Measurements from ENCODE around the gene BBIP1.
A peak's percentile ranks its signal among the peaks of the same experiment; 100 is the strongest.
"Not testable (repeated sequence)": the region's sequence is repeated elsewhere in the genome, so short reads cannot be mapped to it uniquely, and the experiment has no call there.

BBIP1 gene

DNA sequence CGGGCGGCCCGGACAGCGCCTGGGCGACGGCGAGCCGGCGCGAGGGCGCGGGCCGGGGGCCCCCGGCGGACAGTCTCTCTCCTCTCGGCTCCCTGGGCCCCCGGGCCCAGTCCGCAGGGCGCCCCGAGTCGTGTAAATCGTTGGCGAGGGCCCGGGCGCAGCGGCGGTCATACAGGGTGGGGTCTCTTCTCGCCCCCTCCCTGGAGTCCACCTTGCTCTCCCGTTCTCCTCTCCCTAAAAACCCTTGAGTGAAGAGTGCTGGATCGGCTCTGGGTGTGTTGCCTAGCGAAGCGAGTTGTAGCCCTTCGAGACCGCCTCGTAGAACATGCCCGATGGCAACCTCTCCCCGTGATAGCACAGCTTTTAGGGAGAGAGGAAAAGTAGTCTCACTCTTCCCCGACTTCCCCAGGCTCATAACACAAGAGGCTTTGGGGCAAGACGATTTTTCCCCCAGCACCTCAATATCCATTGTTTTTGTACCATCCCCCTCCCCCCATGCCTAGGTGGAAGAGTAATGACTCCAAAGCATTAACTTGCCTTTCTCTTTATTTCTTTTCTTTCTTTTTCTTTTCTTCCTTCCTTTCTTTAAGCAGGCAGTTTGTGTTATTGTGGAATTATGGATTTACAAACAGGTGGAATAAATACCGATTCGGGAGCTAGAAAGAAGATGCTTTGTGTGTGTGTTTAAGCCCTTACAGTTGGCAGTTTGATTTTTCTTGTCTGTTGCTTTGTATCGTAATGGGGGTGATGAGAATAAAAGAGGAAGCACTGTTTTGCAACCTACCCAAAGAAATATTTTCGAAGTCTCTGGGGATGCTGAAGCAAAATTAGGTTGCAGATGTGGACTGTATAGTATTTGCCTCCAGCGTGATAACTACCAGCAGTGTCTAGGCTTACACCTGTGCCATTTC lies 1.2 kb upstream of the BBIP1 start:
- DNase-seq (ENCODE audit: low read depth), result peak; percentile 31

DNA sequence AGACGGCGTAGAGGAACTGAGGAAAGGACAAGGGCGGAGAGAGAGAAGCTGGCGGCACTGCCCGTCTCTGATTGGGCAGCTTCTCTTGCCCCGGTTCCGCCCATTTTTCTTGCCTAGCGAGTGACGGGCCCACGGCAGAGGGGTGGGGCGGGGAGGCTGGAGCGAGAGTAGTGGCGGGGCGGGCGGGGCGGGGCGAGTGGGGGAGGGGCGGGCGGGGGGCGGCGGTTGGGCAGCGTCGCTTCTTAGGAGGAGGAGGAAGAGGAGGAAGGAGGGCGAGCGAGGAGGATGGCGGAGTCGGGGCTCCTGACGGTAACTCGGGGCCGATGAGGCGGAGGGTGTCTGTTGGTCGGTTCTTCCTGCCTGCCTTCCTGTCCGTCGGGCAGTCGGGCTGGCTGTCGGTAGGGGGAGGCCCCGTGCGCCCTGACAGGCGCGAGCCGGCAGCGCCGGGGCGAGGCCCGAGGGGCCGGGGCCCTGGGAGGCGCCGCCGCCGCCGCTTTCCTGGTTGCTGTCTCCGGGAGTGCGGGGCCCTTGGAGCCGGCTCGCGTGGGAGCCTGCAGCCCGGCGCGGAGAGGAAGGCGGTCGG lies 460 bp upstream of the BBIP1 start, which contains the start of gene SHOC2:
Gene SHOC2 (plus strand): TSS at position 256 of the 583 bp plus-strand sequence. CDS start 44,755 bp downstream, outside the sequence.
- no peak for DNase-seq (ENCODE audit: low read depth)

DNA sequence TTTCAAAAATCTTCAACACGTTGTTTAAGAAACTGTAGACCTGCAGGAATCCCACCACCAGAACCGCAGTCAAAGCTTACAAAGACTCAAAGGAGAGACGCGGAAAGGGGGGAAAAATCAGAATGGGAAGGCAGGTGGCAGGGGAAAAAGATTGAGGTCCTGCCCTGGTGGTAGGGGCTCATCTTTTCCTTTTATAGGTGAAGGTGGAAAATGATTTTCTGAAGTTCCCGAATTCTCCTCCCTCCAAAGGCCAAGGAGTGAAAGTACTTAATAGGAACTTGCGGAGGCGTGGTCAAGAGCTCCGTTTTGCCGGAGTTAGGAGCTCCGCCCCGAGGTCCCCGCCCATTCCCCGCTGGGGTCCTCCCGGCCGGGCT lies 724 bp downstream of the BBIP1 start:
- DNase-seq (ENCODE audit: low read depth), result peak; percentile 94

DNA sequence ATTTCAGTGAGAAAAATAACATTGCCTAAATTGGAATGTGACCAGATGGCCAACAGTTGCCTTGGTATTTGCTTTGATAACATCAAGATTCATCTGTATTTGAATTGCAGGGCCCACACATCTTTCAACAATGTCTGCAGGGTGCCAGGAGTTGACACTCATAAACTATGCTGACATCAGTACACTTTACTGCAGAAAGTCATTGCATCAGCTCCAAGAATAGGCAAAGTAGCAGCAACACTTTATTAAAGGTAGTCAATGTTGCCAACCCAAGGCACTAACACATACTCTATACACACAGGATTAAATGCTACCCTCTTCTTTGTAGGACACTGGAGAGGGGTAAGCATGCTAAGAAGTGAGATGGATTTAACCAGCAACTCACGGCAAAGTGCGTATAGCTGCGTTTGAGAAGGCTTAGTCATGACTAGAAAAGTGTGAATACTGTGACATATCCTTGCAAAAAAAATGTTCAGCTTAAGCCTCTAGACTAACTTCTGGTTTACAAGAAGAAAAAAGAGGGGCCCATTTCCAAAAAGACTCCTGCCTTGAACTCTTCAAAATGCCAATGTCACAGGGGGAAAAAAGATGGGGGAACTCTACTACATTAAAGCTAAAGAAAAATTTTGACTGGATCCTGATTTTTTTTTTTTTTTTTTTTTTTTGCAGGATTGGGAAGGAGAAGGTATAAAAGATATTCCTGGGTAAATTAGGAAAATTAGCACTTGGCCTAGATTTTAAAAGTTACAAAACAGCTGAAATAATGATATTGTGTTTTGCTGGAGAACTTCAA lies 2.2 kb downstream of the BBIP1 start:
- DNase-seq (ENCODE audit: low read depth), result peak; percentile 72

DNA sequence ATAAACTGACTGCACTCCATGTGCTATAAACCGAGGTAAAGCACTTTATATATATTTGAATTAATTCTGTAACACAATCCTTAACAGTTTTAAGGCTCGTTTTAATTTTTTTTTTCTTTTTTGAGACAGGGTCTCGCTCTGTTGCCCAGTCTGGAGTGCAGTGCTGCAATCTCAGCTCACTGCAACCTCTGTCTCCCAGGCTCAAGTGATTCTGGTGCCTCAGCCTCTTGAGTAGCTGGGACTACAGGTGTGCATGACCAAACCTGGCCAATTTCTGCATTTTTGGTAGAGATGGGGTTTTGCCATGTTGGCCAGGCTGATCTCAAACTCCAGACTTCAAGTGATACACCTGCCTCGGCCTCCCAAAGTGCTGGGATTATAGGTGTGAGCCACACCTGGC lies 3.4 kb downstream of the BBIP1 start:
- not testable (repeated sequence) for DNase-seq (ENCODE audit: low read depth)

DNA sequence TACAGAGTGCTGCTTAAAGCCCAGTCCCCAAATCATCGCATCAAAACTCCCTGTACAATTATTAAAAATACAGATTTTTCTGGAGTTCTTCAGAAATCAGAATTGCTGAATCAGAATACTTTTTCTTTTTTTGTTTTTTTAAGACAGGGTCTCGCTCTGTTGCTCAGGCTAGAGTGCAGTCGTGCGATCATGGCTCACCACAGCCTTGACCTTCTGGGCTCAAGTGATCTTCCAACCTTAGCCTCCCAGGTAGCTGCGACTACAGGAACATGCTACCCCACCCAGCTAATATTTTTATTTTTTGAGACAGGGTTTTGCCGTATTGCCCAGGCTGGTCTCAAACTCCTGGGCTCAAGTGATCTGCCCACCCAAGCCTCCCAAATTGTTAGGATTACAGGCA lies 3.9 kb downstream of the BBIP1 start:
- no peak for DNase-seq (ENCODE audit: low read depth)

DNA sequence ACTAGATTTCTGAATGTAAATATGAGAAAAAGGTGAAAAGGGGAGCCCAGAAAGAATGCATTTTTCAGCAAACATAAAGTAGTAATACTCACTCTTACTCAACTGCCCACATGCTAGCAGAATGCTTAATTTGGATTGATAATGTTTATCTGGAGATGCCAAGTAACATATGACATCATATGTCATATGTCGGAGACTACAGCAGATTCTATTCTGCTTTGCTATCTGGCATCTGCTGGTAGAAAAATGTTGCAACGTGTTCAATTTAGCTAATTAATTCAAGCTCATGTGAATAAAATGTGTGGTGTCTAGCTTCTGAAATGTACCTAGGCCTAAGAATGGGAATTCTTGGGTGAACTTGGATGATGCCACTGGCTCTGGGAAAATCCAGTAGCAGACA lies 4.5 kb downstream of the BBIP1 start:
- DNase-seq (ENCODE audit: low read depth), result no peak

DNA sequence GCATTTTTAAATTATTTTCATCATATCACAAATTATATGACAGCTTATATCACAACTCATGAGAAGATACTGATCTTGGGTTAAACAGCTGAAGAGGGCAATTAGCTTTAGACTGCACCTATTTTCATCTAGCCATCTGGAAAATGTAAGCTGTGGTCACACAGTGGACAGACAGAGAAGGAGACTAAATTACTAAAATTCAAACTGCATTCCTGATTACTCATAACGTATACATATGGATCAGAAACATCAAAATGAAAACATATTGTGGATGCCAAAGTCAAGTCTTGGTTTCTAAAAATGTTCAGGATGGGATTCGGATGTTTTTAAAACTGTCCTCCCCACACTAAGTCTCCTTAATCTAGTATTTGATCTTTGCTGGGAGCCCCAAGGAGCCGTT lies 6.6 kb downstream of the BBIP1 start:
- DNase-seq (ENCODE audit: low read depth), result peak; percentile 33

DNA sequence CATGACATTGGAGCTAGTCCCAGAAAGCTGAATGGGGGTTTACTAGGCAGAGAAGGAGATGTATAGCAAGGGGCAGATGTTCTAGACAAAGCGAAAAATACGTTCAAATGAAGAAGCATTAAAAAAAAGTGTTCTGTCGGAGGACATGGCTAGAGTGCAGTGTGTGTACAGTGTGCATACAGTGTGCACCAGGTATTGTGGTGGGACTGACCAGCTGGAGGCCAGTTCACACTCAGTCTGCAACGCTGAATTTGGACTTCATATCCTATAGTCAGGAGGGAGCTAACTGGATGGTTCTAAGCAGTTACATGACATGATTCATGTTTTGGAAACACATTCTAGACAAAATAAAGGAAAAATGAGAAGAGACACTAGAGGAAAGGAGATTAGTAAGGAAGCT lies 8.8 kb downstream of the BBIP1 start:
- no peak for DNase-seq (ENCODE audit: low read depth)

DNA sequence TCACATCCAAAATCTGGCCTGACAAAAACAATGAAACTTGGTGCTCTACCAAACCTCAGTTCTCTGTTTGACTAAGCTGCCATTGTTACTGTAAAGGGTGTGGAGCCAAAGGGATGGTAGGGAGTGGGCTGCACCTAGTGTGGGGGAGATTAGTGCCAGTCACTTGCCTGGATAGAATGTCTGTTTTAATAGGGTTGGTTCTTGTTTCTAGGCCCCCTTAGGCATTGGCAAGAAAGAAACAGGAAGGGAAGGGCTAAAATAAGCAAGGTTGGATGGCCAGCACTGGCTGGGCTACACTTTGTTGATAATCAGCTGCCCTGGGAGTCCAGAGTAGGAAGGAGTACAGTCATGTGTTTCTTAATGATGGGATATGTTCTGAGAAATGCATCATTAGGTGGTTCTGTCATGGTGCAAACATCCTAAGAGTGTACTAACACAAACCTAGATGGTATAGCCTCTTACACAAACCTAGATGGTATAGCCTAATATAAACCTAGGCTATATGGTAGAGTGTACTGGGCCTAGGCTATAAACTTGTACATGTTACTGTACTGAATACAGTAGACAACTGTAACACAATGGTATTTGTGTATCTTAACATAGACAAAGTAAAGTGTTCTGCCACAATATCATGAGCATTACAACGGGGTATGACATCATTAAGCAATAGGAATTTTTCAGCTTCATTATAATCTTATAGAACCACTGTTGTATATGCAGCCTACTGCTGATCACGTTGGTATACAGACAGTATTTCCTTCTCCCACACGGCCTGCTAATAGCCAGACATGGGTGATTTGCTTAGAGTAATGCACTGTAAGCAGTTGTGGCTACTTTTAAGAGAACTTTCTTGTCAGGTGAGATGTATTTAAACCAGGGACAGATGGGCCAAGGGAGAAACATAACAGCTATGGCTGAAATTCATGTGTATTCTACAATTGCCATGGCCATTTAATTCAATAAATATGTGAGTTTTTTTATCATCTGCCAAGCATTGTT lies 15.4 kb downstream of the BBIP1 start:
- peak; percentile 38 for DNase-seq (ENCODE audit: low read depth)

DNA sequence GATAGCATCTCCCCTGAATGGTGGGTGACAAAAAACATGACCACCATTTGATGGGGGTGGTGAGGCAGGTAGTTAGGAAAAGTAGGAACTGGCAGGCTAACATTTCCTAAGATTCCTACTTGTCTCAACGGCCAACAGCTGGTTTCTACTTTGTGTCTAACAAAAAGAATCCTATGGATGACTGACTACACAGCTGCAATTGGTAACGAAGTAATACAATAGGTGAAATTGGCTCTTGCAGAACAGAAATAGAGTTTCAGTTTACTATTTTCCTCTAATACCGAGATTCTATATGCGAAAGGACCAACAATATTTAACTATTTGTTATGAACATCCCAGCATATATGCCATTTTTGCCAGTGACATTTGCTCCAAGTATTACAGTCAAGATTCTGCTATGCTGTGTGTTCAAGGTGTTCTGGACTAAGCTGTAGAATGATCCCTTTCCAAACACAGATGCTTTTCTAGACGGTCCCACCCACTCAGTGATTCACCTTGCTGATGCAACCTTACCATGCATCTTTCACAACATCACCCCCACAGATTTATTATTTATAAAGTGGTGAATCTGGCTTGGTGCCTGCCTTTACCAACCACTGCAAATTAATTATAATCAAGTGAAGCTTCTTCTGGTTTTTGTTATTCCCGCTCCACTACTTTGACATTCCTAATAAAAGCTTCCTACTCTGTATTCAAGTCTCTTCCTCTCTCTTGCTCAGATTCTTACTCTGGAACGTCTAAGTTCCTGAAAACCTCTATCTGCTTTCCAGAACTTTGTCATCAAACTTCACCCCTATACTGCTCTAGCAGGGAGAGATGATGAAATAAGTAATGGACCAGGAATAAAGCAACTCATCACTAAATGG lies 16.8 kb downstream of the BBIP1 start:
- peak; percentile 93 for DNase-seq (ENCODE audit: low read depth)

DNA sequence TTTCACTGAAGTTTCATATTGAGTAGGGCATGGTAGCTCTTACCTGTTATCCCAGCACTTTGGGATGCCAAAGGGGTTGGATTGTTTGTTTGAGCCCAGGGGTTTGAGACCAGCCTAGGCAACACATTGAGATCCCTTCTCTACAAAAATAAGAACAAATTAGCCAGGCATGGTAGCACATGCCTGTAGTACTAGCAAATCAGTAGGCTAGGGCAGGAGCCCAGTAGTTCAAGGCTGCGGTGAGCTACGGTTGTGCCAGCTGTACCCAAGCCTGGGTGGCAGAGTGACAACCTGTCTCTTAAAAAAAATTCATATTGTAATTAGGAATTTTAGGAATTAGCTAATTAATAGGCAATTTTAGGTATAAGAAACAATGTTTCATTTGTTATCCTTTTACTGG lies 18.0 kb downstream of the BBIP1 start:
- no peak for DNase-seq (ENCODE audit: low read depth)

DNA sequence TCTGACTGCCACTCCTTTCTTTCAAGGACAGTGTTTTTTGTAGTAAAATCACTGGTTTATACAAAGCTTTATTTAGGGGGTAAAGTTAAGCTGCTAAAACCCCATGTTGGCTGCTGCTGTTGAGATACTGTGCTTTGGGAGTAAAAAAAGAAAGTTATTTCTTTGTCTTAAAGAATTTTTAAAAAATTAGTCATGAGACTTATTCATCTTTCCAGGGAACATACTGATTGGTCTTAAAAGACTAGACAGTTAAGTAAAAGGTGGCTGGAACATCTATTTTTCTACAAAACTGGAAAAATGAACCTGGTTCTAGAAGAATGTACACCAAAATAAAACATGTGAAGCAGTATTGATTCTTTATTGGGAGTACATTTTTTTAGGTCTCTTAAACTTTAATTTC lies 20.6 kb downstream of the BBIP1 start:
- peak; percentile 12 for DNase-seq (ENCODE audit: low read depth)

DNA sequence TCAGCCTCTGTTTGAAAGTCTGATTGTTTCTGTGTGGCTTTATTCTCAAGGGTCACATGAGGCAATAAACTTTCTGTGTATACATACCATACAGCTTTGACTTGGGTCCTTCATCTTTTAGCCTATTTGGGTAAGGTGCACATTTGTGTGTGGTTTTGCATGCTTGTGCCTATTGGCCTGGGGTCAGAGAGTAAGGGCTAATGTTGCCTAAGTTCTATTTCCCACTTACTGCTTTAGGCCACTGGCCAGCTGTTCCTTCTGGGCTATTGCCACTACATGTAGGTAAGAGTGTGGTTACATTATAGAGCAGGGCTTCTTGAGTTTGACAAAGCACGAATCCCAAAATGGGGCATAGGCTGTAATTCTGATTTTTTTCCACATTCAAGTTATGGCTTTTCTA lies 21.8 kb downstream of the BBIP1 start:
- DNase-seq (ENCODE audit: low read depth), result no peak

DNA sequence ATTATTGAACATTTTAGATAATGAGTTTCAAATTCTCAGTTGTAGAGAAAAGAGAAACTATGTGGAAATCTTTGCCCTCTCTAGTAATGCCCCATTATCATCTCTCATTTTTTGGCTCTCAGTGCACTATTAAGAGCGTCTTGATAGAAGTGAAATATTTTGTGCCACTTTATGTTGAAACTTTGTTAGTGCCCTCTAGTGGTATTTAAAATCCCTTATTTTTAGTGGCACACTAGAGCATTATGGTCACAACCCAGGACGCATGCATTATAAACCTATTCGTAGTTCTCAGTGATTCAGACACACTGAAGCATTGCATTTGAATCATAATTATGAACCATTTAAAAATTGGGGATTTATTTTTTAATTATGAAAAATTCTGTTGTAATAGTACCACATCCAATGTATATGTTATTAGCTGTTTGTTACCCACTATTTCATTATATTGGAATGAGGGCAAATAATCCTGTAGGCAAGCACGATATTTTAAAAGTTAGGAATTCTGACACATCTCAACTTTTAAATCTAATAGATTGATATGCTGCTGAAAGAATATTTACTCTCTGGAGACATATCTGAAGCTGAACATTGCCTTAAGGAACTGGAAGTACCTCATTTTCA lies 25.3 kb downstream of the BBIP1 start:
- peak; percentile 47 for DNase-seq (ENCODE audit: low read depth)

DNA sequence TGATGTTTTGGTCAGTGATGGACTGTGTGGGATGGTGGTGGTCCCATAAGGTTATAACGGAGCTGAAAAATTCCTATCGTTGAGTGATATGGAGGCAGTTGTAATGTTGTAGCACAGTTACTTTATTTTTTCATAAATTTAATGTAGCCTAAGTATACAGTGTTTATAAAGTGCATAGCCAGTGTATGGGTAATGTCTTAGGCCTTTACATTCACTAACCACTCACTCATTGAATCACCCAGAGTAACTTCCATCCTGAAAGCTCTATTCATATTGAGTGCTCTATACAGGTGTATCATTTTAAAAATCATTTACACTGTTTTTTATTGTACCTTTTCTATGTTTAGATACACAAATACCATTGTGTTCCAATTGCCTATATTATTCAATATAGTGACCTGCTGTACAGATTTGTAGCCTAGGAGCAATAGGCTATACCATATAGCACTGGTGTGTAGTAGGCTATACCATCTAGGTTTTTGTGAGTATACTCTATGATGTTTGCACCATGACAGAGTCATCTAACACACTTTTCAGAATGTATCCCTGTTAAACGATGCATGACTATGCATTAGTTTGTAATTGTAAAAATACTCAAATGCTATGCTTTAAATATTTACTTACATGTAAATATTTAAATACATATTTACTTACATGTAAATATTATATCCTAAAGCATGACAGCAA lies 26.2 kb downstream of the BBIP1 start:
- DNase-seq (ENCODE audit: low read depth), result no peak

DNA sequence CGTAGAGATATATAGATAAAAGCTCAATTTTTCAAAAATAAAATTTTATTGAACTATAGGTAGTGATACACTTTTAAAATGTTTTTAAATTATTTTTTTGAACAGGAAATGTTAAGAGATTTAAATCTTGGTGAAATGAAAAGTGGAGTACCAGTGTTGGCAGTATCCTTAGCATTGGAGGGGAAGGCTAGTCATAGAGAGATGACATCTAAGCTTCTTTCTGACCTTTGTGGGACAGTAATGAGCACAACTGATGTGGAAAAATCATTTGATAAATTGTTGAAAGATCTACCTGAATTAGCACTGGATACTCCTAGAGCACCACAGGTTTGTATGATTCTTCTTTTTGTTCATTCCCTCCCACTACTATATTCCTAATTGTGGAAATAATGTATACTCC lies 31.4 kb downstream of the BBIP1 start:
- no peak for DNase-seq (ENCODE audit: low read depth)

DNA sequence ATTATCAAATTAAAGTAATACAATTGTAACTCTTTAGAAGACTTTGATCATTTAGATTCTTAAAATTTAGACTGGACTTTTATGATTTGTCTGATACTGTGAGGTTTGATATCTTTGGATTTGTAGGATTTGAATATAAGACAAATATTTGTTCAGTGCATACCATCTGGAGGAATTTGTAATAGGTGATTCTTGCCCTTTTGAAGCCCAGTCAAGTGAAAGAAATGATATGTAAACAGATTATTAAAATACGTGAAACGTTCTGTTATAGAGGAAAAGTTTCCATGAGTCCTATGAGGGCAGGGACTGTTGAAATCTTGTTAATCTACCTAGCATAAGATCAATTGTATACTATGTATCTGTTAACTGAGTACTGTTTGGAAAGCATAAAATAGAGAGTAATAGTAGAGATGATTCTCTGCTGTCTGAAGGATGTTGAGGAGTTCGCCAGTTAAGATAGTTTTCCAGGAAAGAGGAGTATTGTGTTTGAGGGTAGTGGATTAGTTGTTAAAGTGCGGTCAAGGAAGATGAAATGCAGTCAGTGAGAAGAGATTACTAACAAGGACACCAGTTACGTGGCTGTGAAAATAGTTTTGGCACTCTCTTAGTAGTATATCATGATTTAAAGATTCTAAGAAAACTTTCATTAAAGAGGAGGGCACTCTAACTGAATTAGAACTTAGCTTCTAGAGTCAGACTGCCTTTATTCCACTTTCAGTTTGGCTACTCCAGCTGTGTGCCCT lies 32.9 kb downstream of the BBIP1 start:
- DNase-seq (ENCODE audit: low read depth), result peak; percentile 64

DNA sequence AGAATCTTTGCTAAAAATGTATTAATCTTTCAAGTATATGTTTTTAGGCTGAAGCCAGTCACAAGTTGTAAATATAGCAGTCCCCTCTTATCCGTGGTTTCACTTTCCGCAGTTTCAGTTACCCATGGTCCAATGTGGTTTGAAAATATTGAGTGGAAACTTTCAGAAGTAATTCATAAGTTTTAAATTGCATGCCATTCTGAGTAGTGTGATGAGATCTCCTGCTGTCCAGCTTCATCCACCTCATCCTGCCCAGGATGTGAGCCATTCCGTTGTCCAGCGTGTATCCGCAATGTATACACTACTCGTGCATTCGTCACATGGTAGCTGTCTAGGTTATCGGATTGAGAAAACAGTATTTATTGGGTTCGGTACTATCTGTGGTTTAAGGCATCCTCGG lies 35.1 kb downstream of the BBIP1 start:
- peak; percentile 55 for DNase-seq (ENCODE audit: low read depth)
